Measurements from ENCODE around the gene UVSSA. TPM values are rescaled to one million over a fixed set of nuclear protein-coding genes. Genes with fewer than 3 reads are reported as not detected.

The UVSSA gene
- total and polyA plus RNA-seq, 2 donors (not counting 1 experiment from before 2014, with no cell fraction given): 34.6 to 40.5 TPM

DNA sequence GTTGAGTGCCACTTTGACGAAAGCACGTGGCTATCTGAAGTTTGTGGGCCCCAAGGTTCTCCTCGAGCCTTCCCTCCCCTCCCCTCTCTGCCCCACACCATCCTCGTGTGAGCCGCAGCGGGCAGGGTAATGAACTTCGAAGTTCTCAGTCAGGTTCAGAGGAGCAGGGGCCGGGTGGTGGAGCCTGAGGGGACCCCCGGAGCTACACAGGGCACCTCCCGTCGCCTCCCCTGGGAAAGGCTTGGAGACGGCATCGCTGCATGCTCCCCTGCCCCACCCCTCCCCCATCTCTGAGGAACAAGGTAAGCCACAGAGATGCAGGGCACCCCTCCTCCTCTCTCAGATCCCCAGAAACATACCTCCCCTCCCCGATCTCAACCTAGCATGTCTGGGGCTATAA is 62.1 kb downstream of the UVSSA start:
- POLR2A ChIA-PET: no interaction called here
- no peak overlapping the region for H3K4me3 ChIP-seq (ENCODE audit: control extremely low read depth in 1 of 5, extremely low read depth in 1 of 5, insufficient read depth in 1 of 5, low read depth in 2 of 5, low read length in 4 of 5)
- CTCF ChIA-PET: no interaction called here

More for the DNA sequence above, 62.1 kb downstream of the UVSSA start:
- Mint-ChIP-seq H3K4me1 (peaks cover 6% of the 10 kb centered on the region), H3K9me3 (ENCODE audit: insufficient read depth) (no peaks in the 10 kb centered on the region), H3K27ac (no peak overlapping the region), H3K27me3 (peaks cover 36% of the 10 kb centered on the region), H3K4me3 (no peak overlapping the region)
- Histone ChIP-seq H3K27ac (ENCODE audit: low read length in 2 of 2) (no peak overlapping the region), H3K79me2 (ENCODE audit: control insufficient read depth, insufficient read depth, low read length) (no peaks in the 10 kb centered on the region), H3K27me3 (replicated peaks in 1 of 4; ENCODE audit: control extremely low read depth in 1 of 4, control insufficient read depth in 3 of 4, insufficient read depth in 4 of 4, low read length in 3 of 4) (peaks cover 0 to 83% (median 41%) of the 10 kb centered on the region in 4 experiments), H2AFZ (ENCODE audit: insufficient read depth, low read depth, low read length, poor library complexity, severe bottlenecking) (no peak overlapping the region), H3K9ac (ENCODE audit: low read length) (no peak overlapping the region), H3K4me2 (replicated peaks; ENCODE audit: low read depth, low read length, poor library complexity, severe bottlenecking) (no peak overlapping the region), H3K9me3 (ENCODE audit: control extremely low read depth in 1 of 3, control insufficient read depth in 2 of 3, insufficient read depth in 1 of 3, low read length in 2 of 3) (peaks cover 0 to 78% (median 0%) of the 10 kb centered on the region in 3 donors), H4K20me1 (ENCODE audit: control insufficient read depth, insufficient read depth, low read length, poor library complexity, severe bottlenecking) (no peaks in the 10 kb centered on the region), H3K36me3 (replicated peaks in 1 of 2; ENCODE audit: control extremely low read depth in 1 of 2, control insufficient read depth in 1 of 2, extremely low read depth in 1 of 2, insufficient read depth in 2 of 2, low read length in 1 of 2) (no peaks in the 10 kb centered on the region), H3K4me1 (ENCODE audit: control insufficient read depth in 2 of 2, insufficient read depth in 2 of 2, low read length in 2 of 2) (peaks cover 5 to 22% of the 10 kb centered on the region in 2 donors)
- 31% methylated on average over 14 of the region's 14 CpGs for WGBS (ENCODE audit: insufficient coverage)
- DNase-seq: no peak
- TF ChIP-seq CTCF (IDR thresholded peaks at IDR 0.05): no peak
- no peak for TF ChIP-seq EZH2 (IDR thresholded peaks at IDR 0.05; ENCODE audit: borderline replicate concordance, insufficient read depth, low read depth, low read length, poor library complexity, severe bottlenecking)
- no peak for ATAC-seq (ENCODE audit: low read depth)
- intact Hi-C loops (cut with micrococcal nuclease): no loop called here

Measured in B cell (primary cell).